Stomach (tissue), 4 donors: ENCODE data around the gene MRPL43.
A peak's percentile ranks its signal among the peaks of the same experiment; 100 is the strongest.

Source experiments
- CTCF ChIP-seq, 7 experiments: fragments of 450-650 bp in 4 of 7; fragments of 200-600 bp in 3 of 7; sonication (generic) in 3 of 7; IDR thresholded peaks; one replicate each; pipeline ENCODE4 v1.5.1; 2016 to 2019; ENCODE audit warnings: antibody characterized with exemption in 7 of 7, control low read depth in 2 of 7, mild to moderate bottlenecking in 1 of 7
- EP300 ChIP-seq: sonication (generic); formaldehyde crosslinking; IDR thresholded peaks from one replicate; pipeline ENCODE4 v1.6.1; 2017; ENCODE audit warnings: antibody characterized with exemption
- POLR2A ChIP-seq, 4 donors: fragments of 450-650 bp; IDR thresholded peaks; one replicate each; pipeline ENCODE4 v1.6.1; 2016; ENCODE audit warnings: antibody characterized with exemption in 4 of 4, control low read depth in 2 of 4, mild to moderate bottlenecking in 1 of 4, moderate library complexity in 1 of 4
- POLR2AphosphoS5 ChIP-seq, 3 donors: sonication (generic); formaldehyde crosslinking; IDR thresholded peaks; one replicate each; pipeline ENCODE4 v1.6.1; 2016; ENCODE audit warnings: antibody characterized with exemption in 3 of 3

- TF ChIP-seq EP300 (peak; percentile 32), CTCF (IDR thresholded peaks at IDR 0.05) (no peak), POLR2A (IDR thresholded peaks at IDR 0.05) (no peak), POLR2AphosphoS5 (IDR thresholded peaks at IDR 0.05) (peak; percentile 92 to 97 (median 95))
These were observed 13.8 kb upstream of the MRPL43 start for GRCh38 chr10:101000915-101001658.
